Aorta (tissue), 5 donors: ENCODE measurements around the gene MGLL. TPM values are rescaled to one million over a fixed set of nuclear protein-coding genes. Genes with fewer than 3 reads are reported as not detected.

Source experiments
- ATAC-seq: fragments of 200-7000 bp; cut with Tn5 transposase; one replicate; pipeline ENCODE4 v1.9.1; 2022; ENCODE audit warnings: moderate library complexity; ENCODE audit not compliant: low FRiP score
- DNase-seq, 2 donors: peaks; one replicate each; pipeline ENCODE4 v3.0.0-alpha.2; 2020
- H3K27ac ChIP-seq, 2 donors: one replicate each; pipeline ENCODE4 v1.5.1; 2013; ENCODE audit warnings: low read length in 2 of 2, mild to moderate bottlenecking in 2 of 2, moderate library complexity in 2 of 2, control low read depth in 1 of 2, inconsistent platforms in 1 of 2, low read depth in 1 of 2
- H3K27me3 ChIP-seq, 2 donors: one replicate each; pipeline ENCODE4 v1.6.1; 2013; ENCODE audit warnings: control low read depth in 1 of 2, low read length in 1 of 2, mild to moderate bottlenecking in 1 of 2, moderate library complexity in 1 of 2; ENCODE audit not compliant: insufficient read depth in 2 of 2, control insufficient read depth in 1 of 2
- H3K36me3 ChIP-seq, 2 donors: one replicate each; pipeline ENCODE4 v1.6.1; 2013; ENCODE audit warnings: control low read depth in 1 of 2, low read length in 1 of 2, mild to moderate bottlenecking in 1 of 2; ENCODE audit not compliant: insufficient read depth in 2 of 2, control insufficient read depth in 1 of 2
- H3K4me1 ChIP-seq, 2 donors: one replicate each; pipeline ENCODE4 v1.6.1; 2013; ENCODE audit warnings: low read length in 2 of 2, control low read depth in 1 of 2, mild to moderate bottlenecking in 1 of 2, moderate library complexity in 1 of 2; ENCODE audit not compliant: insufficient read depth in 2 of 2, control insufficient read depth in 1 of 2
- H3K4me3 ChIP-seq, 2 donors: one replicate each; pipeline ENCODE4 v1.5.1; 2013; ENCODE audit warnings: low read length in 2 of 2, control low read depth in 1 of 2, mild to moderate bottlenecking in 1 of 2
- H3K9me3 ChIP-seq: one replicate; pipeline ENCODE4 v1.6.1; 2013; ENCODE audit warnings: mild to moderate bottlenecking, low read length; ENCODE audit not compliant: control insufficient read depth
- WGBS, 2 donors: extraction: QIAGEN DNeasy Blood & Tissue Kit; methylation state at CpG; one replicate each; pipeline ENCODE4 v1.1.7; 2013; 5-methylcytosine and 5-hydroxymethylcytosine counted together
- intact Hi-C, 2 donors: fragments of 100-400 bp; cut with DNase I; formaldehyde crosslinking; loops; one replicate each; pipeline versions ENCODE4 v1.14.2 to v1.15.0; 2022
- polyA plus RNA-seq, 2 donors: library from polyadenylated mRNA; stranded (reverse); fragments of 200-250 nt; gene quantifications; one replicate each; pipeline ENCODE4 v1.2.3, GENCODE V29; 2013
- total RNA-seq, 2 donors: library from RNA; stranded (reverse); fragmentation: NEBNext Ultra II Directional; extraction: Animal tissue kit (Norgen Biotek cat#: 25700); gene quantifications; one replicate each; pipeline ENCODE4 v1.2.1, GENCODE V29; 2021
- donor health status: healthy with polysubstance abuse.
- donor health status: Bipolar disorder and iron deficiency.
- donor health status: DM: no; HTN: no; CAD: no.
- donor health status: DM: no; HTN: no; CAD: no.
- donor health status: DM: yes; HTN: yes; CAD: no.

MGLL gene
- total and polyA plus RNA-seq, 4 donors: 18.3 to 85.3 (median 50.7) TPM

- 78 to 80% methylated on average over 4 of the region's 4 CpGs for WGBS, 2 donors
- H3K36me3 ChIP-seq: no peaks in the 10 kb centered on the region
- no peaks in the 10 kb centered on the region for H3K4me1 ChIP-seq
- H3K27me3 ChIP-seq: no peaks in the 10 kb centered on the region
- no peaks in the 10 kb centered on the region for H3K9me3 ChIP-seq
- intact Hi-C loops: loop anchor here in 1 of 2 donors (10.0 kb wide), 1 partner anchor 378 kb away; the partner anchor contains the start of gene SEC61A1
- no peak overlapping the region for H3K27ac ChIP-seq
- peak; percentile 27 to 56 for DNase-seq
- no peak for ATAC-seq
- no peak overlapping the region for H3K4me3 ChIP-seq
Measured at GRCh38 chr3:127676456-127676855, 145.9 kb downstream of the MGLL start.

- peak; percentile 41 to 69 for DNase-seq
- no peaks in the 10 kb centered on the region for H3K36me3 ChIP-seq
- no peak overlapping the region for H3K4me3 ChIP-seq
- no peaks in the 10 kb centered on the region for H3K9me3 ChIP-seq
- no peaks in the 10 kb centered on the region for H3K4me1 ChIP-seq
- WGBS, 2 donors: 87 to 88% methylated on average over 24 to 29 of the region's 29 CpGs
- H3K27me3 ChIP-seq: no peaks in the 10 kb centered on the region
- no peak overlapping the region for H3K27ac ChIP-seq
- no peak for ATAC-seq
- intact Hi-C loops: loop anchor here in 1 of 2 donors (10.0 kb wide), 1 partner anchor 379 kb away; the partner anchor contains the start of gene SEC61A1
Measured at GRCh38 chr3:127675651-127676391, 146.5 kb downstream of the MGLL start.

- H3K4me3 ChIP-seq: no peak overlapping the region
- no peak overlapping the region for H3K27ac ChIP-seq
- WGBS, 2 donors: 84 to 89% methylated on average over 8 of the region's 8 CpGs
- peak; percentile 35 to 61 for DNase-seq
- no peak for ATAC-seq
- no peaks in the 10 kb centered on the region for H3K36me3 ChIP-seq
- no peaks in the 10 kb centered on the region for H3K9me3 ChIP-seq
- intact Hi-C loops: loop anchor here in 1 of 2 donors (10.0 kb wide), 1 partner anchor 380 kb away; the partner anchor contains the start of gene SEC61A1
- H3K4me1 ChIP-seq: no peaks in the 10 kb centered on the region
- no peaks in the 10 kb centered on the region for H3K27me3 ChIP-seq
Measured at GRCh38 chr3:127674790-127675189, 147.5 kb downstream of the MGLL start.

- Histone ChIP-seq H3K4me3 (no peak overlapping the region), H3K27ac (no peak overlapping the region), H3K9me3 (no peaks in the 10 kb centered on the region), H3K27me3 (no peaks in the 10 kb centered on the region), H3K36me3 (no peaks in the 10 kb centered on the region), H3K4me1 (no peaks in the 10 kb centered on the region)
- ATAC-seq (no peak), DNase-seq (peak; percentile 42 to 69)
- WGBS, 2 donors: 82 to 83% methylated on average over 17 of the region's 17 CpGs
- intact Hi-C loops: loop anchor here in 1 of 2 donors (10.0 kb wide), 1 partner anchor 381 kb away; the partner anchor contains the start of gene SEC61A1
Measured at GRCh38 chr3:127674101-127674721, 148.1 kb downstream of the MGLL start.

- Histone ChIP-seq H3K27me3 (no peaks in the 10 kb centered on the region), H3K4me1 (no peaks in the 10 kb centered on the region), H3K4me3 (peak overlapping the region; percentile 81 to 88), H3K36me3 (no peaks in the 10 kb centered on the region), H3K27ac (peak overlapping the region in 1 of 2 donors; percentile 50), H3K9me3 (no peaks in the 10 kb centered on the region)
- ATAC-seq (peak; percentile 42), DNase-seq (peak; percentile 84 to 89)
- WGBS, 2 donors: 9% methylated on average over 47 to 51 of the region's 51 CpGs
- intact Hi-C loops: loop anchor here in 1 of 2 donors (10.0 kb wide), 1 partner anchor 381 kb away; the partner anchor contains the start of gene SEC61A1
Measured at GRCh38 chr3:127673191-127674100, 148.9 kb downstream of the MGLL start.

- intact Hi-C loops: loop anchor here in 1 of 2 donors (10.0 kb wide), 1 partner anchor 382 kb away; the partner anchor contains the start of gene SEC61A1
- H3K4me1 ChIP-seq: no peaks in the 10 kb centered on the region
- WGBS, 2 donors: 1% methylated on average over 62 to 102 of the region's 102 CpGs
Measured at GRCh38 chr3:127672429-127673190, 149.7 kb downstream of the MGLL start, which contains the start of gene ABTB1. Gene ABTB1, plus strand, starts transcription at chr3:127672952. Its CDS starts 74 bp downstream, at chr3:127673026.

GRCh38 chr3:127671523-127672428 is 150.5 kb downstream of the MGLL start:
- intact Hi-C loops: loop anchor here in 1 of 2 donors (10.0 kb wide), 1 partner anchor 383 kb away; the partner anchor contains the start of gene SEC61A1
- DNase-seq (peak; percentile 61 to 79), ATAC-seq (peak; percentile 3)
- Histone ChIP-seq H3K4me1 (no peaks in the 10 kb centered on the region), H3K4me3 (peak overlapping the region; percentile 72 to 88), H3K9me3 (no peaks in the 10 kb centered on the region), H3K36me3 (no peaks in the 10 kb centered on the region), H3K27ac (peak overlapping the region in 1 of 2 donors; percentile 52), H3K27me3 (no peaks in the 10 kb centered on the region)
- 20 to 21% methylated on average over 41 to 44 of the region's 44 CpGs for WGBS, 2 donors

More at GRCh38 chr3:127672429-127673190, 149.7 kb downstream of the MGLL start, which contains the start of gene ABTB1:
- peak; percentile 85 for ATAC-seq
- H3K9me3 ChIP-seq: no peaks in the 10 kb centered on the region
- H3K27me3 ChIP-seq: no peaks in the 10 kb centered on the region
- H3K4me3 ChIP-seq: peak within 1 kb of the TSS; percentile 81 to 88
- DNase-seq: peak; percentile 94 to 95
- peak within 1 kb of the TSS in 1 of 2 donors; percentile 52 for H3K27ac ChIP-seq
- no peaks in the 10 kb centered on the region for H3K36me3 ChIP-seq
